HG03196 (cell line): ENCODE data around the gene ANKHD1.
A peak's percentile ranks its signal among the peaks of the same experiment; 100 is the strongest.

Experiments
- ATAC-seq: cut with Tn5 transposase; IDR thresholded peaks from one replicate; pipeline ENCODE4 v1.9.1; 2021; ENCODE audit not compliant: unreplicated experiment

The ANKHD1 gene

DNA sequence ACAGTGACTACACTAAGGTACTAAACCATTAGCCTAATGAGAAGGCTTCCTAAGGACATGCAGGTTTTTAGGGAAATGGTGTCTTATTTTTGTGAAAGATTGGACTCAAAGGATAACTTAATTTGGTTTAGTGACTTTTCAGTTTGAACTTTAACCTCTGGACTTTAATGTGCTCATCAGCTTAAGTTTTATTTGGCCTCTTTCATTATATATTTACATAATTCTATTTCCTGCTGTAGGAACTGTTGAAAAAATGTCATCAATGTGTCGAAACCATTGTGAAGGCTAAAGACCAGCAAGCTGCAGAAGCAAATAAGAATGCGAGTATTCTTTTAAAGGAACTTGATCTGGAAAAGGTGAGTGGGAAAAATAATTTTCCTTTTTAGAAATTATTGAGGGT is 111.5 kb downstream of the ANKHD1 start:
- no peak for ATAC-seq

DNA sequence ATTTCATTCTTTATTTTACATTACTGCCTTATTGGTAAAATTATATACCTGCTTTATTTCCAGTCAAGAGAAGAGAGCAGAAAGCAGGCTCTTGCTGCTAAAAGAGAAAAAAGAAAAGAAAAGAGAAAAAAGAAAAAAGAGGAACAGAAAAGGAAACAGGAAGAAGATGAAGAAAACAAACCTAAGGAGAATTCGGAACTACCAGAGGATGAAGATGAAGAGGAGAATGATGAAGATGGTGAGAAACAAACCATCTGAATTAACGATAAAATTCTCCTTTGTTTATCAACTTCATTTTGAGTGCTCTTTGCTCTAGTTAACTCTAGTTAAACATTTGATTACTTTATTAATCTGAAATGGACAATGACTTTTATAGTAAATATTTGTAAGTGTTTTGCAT is 122.4 kb downstream of the ANKHD1 start:
- ATAC-seq = no peak

- ATAC-seq = no peak
Measured at GRCh38 chr5:140540227-140540626, 138.6 kb downstream of the ANKHD1 start.

DNA sequence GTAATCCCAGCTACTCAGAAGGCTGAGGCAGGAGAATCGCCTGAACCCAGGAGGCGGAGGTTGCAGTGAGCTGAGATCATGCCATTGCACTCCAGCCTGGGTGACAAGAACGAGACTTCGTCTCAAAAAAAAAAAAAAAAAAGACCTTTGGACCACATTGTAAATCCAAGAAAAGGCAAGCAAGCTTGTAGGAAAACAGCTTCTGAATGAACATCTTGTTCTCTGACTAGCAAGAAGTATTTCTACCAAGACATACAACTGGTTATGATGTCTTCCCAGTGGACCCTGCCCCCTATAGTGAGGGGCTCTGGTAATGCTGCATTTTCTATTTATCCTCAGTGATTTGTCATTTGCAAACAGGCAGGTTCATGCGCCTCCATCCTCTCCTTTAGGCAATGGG is 141.3 kb downstream of the ANKHD1 start:
- no peak for ATAC-seq

GRCh38 chr5:140544986-140545385 is 143.4 kb downstream of the ANKHD1 start:
- no peak for ATAC-seq

GRCh38 chr5:140545606-140546005 is 144.0 kb downstream of the ANKHD1 start:
- no peak for ATAC-seq

DNA sequence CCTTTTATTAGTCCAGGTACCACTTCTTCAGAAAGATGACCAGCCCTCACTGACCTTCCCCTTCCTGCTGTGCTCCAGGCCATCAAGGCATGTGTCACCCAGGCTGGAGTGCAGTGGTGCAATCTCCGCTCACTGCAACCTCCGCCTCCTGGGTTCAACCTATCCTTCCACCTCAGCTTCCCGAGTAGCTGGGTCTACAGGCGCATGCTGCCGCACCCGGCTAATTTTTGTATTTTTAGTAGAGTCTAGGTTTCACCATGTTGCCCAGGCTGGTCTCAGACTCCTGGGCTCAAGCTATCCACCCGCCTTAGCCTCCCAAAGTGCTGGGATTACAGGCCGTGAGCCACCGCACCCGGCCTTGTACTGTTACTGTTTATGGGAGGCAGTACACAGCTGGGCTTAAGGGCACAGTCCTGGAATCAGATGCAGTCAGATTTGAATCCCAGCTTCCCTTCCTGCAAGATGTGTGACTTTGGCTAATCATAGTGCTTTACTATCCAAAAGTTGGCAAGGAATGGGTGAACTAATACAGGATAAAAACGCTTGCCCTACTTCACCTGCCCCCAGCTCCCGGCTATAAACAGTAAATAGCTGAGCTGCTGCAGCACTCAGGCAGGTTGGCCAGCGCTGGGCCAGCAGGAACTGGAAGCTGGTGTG is 145.3 kb downstream of the ANKHD1 start:
- ATAC-seq = no peak

DNA sequence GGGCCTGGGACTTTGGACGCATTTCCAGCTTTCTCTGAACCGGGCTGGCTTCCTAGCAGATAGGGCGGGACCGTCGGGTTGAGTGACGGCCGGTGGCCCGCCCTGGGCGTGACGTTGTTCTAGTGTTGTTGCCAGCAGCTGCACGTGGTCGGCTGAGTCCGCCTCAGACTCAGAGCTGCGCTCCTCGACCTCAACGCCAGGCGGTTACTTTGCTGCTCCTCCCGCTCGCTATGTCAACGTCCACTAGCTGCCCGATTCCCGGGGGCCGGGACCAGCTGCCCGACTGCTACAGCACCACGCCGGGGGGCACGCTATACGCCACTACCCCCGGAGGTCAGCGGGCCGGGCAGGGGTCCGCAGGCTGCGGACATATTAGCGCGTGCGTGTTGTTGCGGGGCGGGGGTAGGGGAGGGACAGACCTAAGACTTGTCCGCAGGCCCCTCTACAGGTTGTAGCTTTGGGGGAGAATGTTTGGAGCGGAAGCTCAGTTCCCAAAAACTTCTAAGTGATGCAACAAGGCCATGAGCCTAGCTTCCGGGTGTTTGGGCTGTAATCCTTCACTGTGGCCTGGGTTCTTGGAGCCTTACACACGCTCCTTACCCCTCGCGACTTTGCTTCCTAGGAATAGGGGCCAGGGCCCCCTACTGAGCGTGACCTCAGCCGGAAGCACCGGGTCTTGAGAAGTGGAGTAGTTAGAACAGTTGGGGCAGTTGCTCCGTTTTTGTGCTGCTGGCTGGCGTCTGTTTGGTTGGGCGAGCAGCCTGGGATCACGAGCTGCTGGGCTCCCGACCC is 146.1 kb downstream of the ANKHD1 start, which contains the start of gene EIF4EBP3:
Gene EIF4EBP3 (plus strand): TSS at position 155 of the 792 bp plus-strand sequence. CDS start 76 bp downstream, at position 231.
- ATAC-seq = peak; percentile 97

- ATAC-seq = no peak
Measured at GRCh38 chr5:140548300-140548688, 146.7 kb downstream of the ANKHD1 start.

GRCh38 chr5:140548791-140549190 is 147.2 kb downstream of the ANKHD1 start:
- no peak for ATAC-seq

- ATAC-seq = no peak
Measured at GRCh38 chr5:140549237-140550144, 147.9 kb downstream of the ANKHD1 start.

- no peak for ATAC-seq
Measured at GRCh38 chr5:140550147-140551079, 148.8 kb downstream of the ANKHD1 start.

DNA sequence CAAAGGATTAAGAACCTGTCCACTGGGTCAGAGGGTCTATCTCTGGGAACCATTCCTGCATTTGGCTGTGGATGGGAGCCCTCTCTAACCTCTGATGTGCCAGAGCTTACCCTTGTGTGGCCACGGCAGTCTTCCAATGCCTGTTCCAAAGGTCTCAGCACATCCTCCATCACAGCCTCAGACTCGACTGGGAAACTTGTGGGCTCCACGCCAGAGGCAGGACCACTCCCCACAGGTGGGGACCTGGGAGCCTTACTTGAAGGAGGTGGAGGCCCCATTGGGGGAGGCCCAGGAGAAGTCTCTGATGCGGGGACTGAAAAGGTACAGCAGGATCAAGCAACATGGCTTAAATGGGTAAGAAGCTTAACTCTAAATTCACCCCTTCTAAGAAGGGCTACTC is 150.2 kb downstream of the ANKHD1 start:
- ATAC-seq = no peak

- no peak for ATAC-seq
Measured at GRCh38 chr5:140553657-140554056, 152.0 kb downstream of the ANKHD1 start.

DNA sequence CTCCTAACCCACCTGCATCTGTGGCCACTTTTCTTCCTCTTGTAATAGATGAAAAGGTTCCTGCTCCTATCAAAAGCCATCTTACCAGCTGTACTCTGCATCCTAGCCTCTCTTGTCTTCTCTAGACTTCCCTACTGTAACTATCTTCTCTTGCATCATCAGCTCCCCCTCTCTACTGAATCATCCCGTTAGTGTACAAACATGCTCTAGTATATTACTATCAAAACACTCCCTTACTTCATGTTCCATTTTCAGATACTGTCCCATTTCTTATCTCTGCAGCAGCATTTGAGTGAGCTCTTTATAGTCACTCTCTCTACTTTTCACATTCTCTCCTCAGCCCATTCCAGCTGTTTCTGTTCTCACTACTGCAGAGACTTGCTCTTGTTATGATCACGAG is 152.8 kb downstream of the ANKHD1 start:
- ATAC-seq = no peak

DNA sequence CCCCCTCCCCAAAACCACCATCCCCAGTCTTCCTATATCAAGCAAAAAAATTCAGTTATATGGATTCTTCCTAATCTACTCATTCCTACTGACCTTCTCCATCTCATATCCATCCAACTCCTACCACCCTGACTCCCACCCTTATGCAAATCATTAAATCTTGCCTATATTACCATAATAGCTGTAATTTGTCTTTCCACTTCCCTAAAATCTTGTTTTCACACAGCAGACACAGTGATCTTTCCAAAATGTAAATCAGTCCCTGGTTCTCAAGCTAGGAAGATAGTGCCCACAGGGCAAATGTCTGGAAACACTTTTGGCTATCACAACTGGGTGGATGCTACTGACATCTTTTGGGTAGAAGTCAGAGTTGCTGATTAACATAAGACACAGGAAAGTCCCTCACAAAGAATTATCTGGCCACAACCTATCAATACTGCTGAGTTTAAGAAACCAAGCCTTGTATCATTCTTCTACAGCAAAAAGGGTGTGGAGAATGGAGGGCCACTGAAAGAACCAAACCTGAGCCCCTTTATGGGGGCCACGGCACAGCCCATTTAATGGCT is 154.2 kb downstream of the ANKHD1 start:
- no peak for ATAC-seq

DNA sequence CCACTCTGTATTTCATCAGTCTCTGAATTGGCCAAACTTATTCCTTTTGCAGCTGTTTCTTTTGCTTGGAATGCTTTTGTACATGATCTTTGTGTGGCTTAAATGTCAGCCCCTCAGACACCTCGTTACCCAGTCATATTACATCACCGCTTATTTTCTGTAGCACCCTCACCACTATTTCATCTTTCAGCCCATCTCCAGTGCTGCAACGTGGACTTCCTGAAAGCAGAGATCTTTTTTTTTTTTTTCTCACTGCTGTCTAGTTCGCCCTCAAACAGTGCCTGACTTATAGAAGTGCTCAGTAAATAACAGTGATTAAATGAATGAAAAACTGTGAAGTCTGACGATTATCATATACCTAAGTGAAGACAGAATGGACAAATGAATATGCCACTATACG is 154.8 kb downstream of the ANKHD1 start:
- ATAC-seq = no peak

DNA sequence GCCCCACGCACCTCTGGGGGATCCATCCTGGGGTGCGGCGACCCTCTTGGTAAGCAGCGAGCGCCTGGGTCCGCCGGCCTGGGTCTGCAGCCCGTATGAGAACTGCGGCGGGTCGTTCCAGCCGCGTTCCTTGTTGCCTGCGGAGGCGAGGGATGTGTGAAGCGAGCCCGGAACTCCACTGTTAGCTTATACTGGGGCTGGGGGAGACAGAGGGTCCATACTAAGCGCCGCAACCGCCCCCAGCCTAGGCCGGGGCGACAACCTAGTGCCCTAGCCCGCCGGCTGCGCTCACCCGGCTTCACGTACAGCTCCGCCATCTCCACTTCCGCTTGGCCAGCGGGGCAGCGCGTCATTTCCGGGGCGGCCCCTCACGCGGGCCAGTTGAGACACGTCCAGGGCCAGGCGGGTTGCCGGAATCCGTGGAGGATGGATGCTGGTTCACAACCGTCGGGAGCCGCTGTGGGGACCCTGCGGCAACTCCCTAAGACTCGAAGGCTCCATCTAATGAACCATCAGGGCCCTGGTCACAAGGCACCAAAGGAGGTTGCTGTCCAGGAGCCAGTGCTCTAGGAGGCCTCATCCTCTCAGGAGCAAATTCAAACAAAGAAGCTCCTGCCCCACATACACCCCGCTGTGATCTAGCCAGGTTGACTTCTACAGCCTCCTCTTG is 155.6 kb downstream of the ANKHD1 start, which contains the start of gene SRA1:
Gene SRA1 (minus strand): TSS at position 338 of the 670 bp plus-strand sequence. CDS start 21 bp downstream, at position 317.
- peak; percentile 94 for ATAC-seq

DNA sequence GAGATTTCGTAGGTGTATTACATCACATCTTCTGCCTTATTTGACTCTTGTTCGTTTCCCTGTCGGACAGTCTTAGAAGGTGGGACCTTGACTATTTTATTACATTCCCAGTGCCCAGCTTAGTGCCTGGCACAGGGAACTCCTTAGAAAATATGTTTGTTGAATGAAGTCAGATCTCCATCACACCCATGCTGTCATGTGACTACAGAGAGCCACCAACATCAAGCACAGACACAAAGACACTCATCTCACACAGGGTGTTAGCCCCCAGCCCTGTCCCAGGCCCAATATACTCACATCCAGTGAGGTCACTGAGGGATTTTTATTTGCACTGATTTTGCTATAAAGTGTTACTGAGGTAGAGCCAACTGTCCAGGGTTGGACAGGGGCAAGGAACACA is 156.3 kb downstream of the ANKHD1 start:
- no peak for ATAC-seq
